Measurements from ENCODE around the gene PIK3AP1. TPM values are rescaled to one million over a fixed set of nuclear protein-coding genes. Genes with fewer than 3 reads are reported as not detected.

PIK3AP1 gene
- total RNA-seq, 1 experiment from 2014 or later, result 7.1 TPM

DNA sequence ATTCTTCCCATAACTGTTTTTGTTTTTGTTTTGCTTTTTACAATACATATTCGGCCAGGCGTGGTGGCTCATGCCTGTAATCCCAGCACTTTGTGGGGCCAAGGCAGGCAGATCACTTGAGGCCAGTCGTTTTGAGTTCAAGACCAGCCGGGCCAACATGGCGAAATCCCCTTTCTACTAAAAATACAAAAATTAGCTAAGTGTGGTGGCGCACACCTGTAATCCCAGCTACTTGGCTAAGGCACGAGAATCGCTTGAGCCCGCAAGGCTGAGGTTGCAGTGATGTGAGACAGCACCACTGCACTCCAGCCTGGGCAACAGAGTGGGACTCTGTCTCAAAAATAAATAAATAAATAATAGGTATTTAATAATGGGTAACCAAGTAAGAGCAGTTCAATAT, 135.8 kb downstream of the PIK3AP1 start:
- Histone ChIP-seq H3K4me1 (ENCODE audit: control insufficient read depth in 1 of 2, insufficient read depth in 2 of 2, low read length in 2 of 2) (peaks cover 14 to 32% of the 10 kb centered on the region in 2 experiments), H4K20me1 (ENCODE audit: insufficient read depth) (peaks cover 23% of the 10 kb centered on the region; the same call in 1 of the 2 replicates), H3K27ac (ENCODE audit: low read depth, low read length) (no peak overlapping the region), H3K4me3 (replicated peaks in 1 of 2; ENCODE audit: low read depth in 1 of 2, low read length in 2 of 2) (no peak overlapping the region), H3K27me3 (ENCODE audit: insufficient read depth, low read length) (no peaks in the 10 kb centered on the region), H3K9me2 (ENCODE audit: insufficient read depth) (no peaks in the 10 kb centered on the region), H3K9me3 (ENCODE audit: control insufficient read depth in 1 of 2, insufficient read depth in 1 of 2, low read depth in 1 of 2, low read length in 2 of 2) (no peaks in the 10 kb centered on the region), H3K79me2 (ENCODE audit: insufficient read depth, low read length) (peaks cover 73% of the 10 kb centered on the region), H3K9ac (ENCODE audit: low read length) (no peak overlapping the region), H3K36me3 (ENCODE audit: control insufficient read depth in 1 of 2, insufficient read depth in 2 of 2, low read length in 2 of 2) (no peaks in the 10 kb centered on the region), H2AFZ (ENCODE audit: low read depth, low read length, poor library complexity, severe bottlenecking) (no peak overlapping the region), H3K4me2 (ENCODE audit: low read length) (no peak overlapping the region)
- POLR2A ChIA-PET, result no interaction called here
- CTCF ChIA-PET, result no interaction called here
- intact Hi-C loops (cut with micrococcal nuclease), result no loop called here
- DNase-seq (ENCODE audit: low read depth, low spot score) (no peak), ATAC-seq (no peak)
- BruUV-seq (replicated peaks), result no TSS peak
- RAD21 ChIA-PET (ENCODE audit: low non-redundant PET in 1 of 2, low total read pairs in 2 of 2, uncharacterized antibody in 2 of 2, unreplicated experiment in 2 of 2), result no interaction called here
- TF ChIP-seq FOSL1 (IDR thresholded peaks at IDR 0.05; ENCODE audit: low read depth), result no peak
- TF ChIP-seq POLR2AphosphoS5 (IDR thresholded peaks at IDR 0.05; ENCODE audit: low read depth, low read length), result no peak
- TF ChIP-seq CBX3 (IDR thresholded peaks at IDR 0.05; ENCODE audit: low read depth), result no peak
- TF ChIP-seq, protein P1, sequence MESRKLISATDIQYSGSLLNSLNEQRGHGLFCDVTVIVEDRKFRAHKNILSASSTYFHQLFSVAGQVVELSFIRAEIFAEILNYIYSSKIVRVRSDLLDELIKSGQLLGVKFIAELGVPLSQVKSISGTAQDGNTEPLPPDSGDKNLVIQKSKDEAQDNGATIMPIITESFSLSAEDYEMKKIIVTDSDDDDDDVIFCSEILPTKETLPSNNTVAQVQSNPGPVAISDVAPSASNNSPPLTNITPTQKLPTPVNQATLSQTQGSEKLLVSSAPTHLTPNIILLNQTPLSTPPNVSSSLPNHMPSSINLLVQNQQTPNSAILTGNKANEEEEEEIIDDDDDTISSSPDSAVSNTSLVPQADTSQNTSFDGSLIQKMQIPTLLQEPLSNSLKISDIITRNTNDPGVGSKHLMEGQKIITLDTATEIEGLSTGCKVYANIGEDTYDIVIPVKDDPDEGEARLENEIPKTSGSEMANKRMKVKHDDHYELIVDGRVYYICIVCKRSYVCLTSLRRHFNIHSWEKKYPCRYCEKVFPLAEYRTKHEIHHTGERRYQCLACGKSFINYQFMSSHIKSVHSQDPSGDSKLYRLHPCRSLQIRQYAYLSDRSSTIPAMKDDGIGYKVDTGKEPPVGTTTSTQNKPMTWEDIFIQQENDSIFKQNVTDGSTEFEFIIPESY (IDR thresholded peaks at IDR 0.05; ENCODE audit: extremely low read depth, insufficient replicate concordance, low read length), result no peak
- TF ChIP-seq, protein P2, sequence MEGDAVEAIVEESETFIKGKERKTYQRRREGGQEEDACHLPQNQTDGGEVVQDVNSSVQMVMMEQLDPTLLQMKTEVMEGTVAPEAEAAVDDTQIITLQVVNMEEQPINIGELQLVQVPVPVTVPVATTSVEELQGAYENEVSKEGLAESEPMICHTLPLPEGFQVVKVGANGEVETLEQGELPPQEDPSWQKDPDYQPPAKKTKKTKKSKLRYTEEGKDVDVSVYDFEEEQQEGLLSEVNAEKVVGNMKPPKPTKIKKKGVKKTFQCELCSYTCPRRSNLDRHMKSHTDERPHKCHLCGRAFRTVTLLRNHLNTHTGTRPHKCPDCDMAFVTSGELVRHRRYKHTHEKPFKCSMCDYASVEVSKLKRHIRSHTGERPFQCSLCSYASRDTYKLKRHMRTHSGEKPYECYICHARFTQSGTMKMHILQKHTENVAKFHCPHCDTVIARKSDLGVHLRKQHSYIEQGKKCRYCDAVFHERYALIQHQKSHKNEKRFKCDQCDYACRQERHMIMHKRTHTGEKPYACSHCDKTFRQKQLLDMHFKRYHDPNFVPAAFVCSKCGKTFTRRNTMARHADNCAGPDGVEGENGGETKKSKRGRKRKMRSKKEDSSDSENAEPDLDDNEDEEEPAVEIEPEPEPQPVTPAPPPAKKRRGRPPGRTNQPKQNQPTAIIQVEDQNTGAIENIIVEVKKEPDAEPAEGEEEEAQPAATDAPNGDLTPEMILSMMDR (IDR thresholded peaks at IDR 0.05 in 2 of 3, conservative IDR thresholded peaks at IDR 0.05 in 1 of 3; ENCODE audit: borderline replicate concordance in 1 of 3, insufficient read depth in 1 of 3, low read depth in 2 of 3, low read length in 2 of 3), result no peak
- TF ChIP-seq, protein P3, sequence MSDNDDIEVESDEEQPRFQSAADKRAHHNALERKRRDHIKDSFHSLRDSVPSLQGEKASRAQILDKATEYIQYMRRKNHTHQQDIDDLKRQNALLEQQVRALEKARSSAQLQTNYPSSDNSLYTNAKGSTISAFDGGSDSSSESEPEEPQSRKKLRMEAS (IDR thresholded peaks at IDR 0.05), result no peak
- TF ChIP-seq ZFX (IDR thresholded peaks at IDR 0.05), result no peak
- no peak for TF ChIP-seq YY1 (IDR thresholded peaks at IDR 0.05; ENCODE audit: extremely low read depth, insufficient replicate concordance, low read depth, low read length)
- TF ChIP-seq RAD21 (IDR thresholded peaks at IDR 0.05; ENCODE audit: low read depth), result no peak
- TF ChIP-seq, protein P4, sequence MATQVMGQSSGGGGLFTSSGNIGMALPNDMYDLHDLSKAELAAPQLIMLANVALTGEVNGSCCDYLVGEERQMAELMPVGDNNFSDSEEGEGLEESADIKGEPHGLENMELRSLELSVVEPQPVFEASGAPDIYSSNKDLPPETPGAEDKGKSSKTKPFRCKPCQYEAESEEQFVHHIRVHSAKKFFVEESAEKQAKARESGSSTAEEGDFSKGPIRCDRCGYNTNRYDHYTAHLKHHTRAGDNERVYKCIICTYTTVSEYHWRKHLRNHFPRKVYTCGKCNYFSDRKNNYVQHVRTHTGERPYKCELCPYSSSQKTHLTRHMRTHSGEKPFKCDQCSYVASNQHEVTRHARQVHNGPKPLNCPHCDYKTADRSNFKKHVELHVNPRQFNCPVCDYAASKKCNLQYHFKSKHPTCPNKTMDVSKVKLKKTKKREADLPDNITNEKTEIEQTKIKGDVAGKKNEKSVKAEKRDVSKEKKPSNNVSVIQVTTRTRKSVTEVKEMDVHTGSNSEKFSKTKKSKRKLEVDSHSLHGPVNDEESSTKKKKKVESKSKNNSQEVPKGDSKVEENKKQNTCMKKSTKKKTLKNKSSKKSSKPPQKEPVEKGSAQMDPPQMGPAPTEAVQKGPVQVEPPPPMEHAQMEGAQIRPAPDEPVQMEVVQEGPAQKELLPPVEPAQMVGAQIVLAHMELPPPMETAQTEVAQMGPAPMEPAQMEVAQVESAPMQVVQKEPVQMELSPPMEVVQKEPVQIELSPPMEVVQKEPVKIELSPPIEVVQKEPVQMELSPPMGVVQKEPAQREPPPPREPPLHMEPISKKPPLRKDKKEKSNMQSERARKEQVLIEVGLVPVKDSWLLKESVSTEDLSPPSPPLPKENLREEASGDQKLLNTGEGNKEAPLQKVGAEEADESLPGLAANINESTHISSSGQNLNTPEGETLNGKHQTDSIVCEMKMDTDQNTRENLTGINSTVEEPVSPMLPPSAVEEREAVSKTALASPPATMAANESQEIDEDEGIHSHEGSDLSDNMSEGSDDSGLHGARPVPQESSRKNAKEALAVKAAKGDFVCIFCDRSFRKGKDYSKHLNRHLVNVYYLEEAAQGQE (IDR thresholded peaks at IDR 0.05; ENCODE audit: low read depth), result no peak
- TF ChIP-seq SP1 (IDR thresholded peaks at IDR 0.05; ENCODE audit: low read depth), result no peak
- no peak for TF ChIP-seq ELF1 (IDR thresholded peaks at IDR 0.05; ENCODE audit: borderline replicate concordance, low read depth)
- no peak for TF ChIP-seq EZH2phosphoT487 (IDR thresholded peaks at IDR 0.05; ENCODE audit: borderline replicate concordance)
- no peak for TF ChIP-seq EZH2 (IDR thresholded peaks at IDR 0.05)

Data from HCT116 (cell line).